Upper lobe of left lung (tissue), 6 donors: ENCODE measurements around the gene ARHGAP8. TPM values are rescaled to one million over a fixed set of nuclear protein-coding genes. Genes with fewer than 3 reads are reported as not detected.

ENCODE experiments used
- ATAC-seq, 2 donors: fragments of 200-7000 bp; cut with Tn5 transposase; one replicate each; pipeline ENCODE4 v1.9.1; 2022; ENCODE audit warnings: mild to moderate bottlenecking in 2 of 2, moderate library complexity in 2 of 2; ENCODE audit not compliant: low FRiP score in 2 of 2
- DNase-seq, 2 donors: peaks; one replicate each; pipeline ENCODE4 v3.0.0-alpha.2; 2019 to 2020
- H3K27ac ChIP-seq, 4 donors: fragments of 200-600 bp; sonication (generic); one replicate each; pipeline ENCODE4 v1.5.1; 2016 to 2019
- H3K27me3 ChIP-seq, 4 donors: fragments of 200-600 bp; sonication (generic); one replicate each; pipeline ENCODE4 v1.5.1; 2017 to 2019
- H3K36me3 ChIP-seq, 4 donors: fragments of 200-600 bp; sonication (generic); one replicate each; pipeline ENCODE4 v1.5.1; 2016 to 2019
- H3K4me1 ChIP-seq, 4 donors: fragments of 200-600 bp; sonication (generic); one replicate each; pipeline ENCODE4 v1.5.1; 2018 to 2019
- H3K4me3 ChIP-seq, 4 donors: fragments of 200-600 bp; sonication (generic); one replicate each; pipeline ENCODE4 v1.5.1; 2017 to 2019; ENCODE audit warnings: mild to moderate bottlenecking in 2 of 4, moderate library complexity in 1 of 4
- H3K9me3 ChIP-seq, 4 donors: fragments of 200-600 bp; sonication (generic); one replicate each; pipeline ENCODE4 v1.5.1; 2018 to 2019
- CTCF ChIP-seq, 6 experiments: fragments of 450-650 bp in 4 of 6; fragments of 200-600 bp in 2 of 6; sonication (generic) in 2 of 6; IDR thresholded peaks; one replicate each; pipeline ENCODE4 v1.5.1; 2016 to 2019; ENCODE audit warnings: antibody characterized with exemption in 6 of 6
- EP300 ChIP-seq, 4 donors: sonication (generic); formaldehyde crosslinking; IDR thresholded peaks; one replicate each; pipeline ENCODE4 v1.5.1; 2017; ENCODE audit warnings: antibody characterized with exemption in 4 of 4, control low read depth in 2 of 4
- POLR2A ChIP-seq, 4 donors: fragments of 450-650 bp; IDR thresholded peaks; one replicate each; pipeline ENCODE4 v1.5.1; 2016 to 2017; ENCODE audit warnings: antibody characterized with exemption in 4 of 4, mild to moderate bottlenecking in 2 of 4
- POLR2AphosphoS5 ChIP-seq, 2 donors: sonication (generic); formaldehyde crosslinking; IDR thresholded peaks; one replicate each; pipeline ENCODE4 v1.5.1; 2017; ENCODE audit warnings: antibody characterized with exemption in 2 of 2
- WGBS, 2 donors: methylation state at CpG; one replicate each; pipeline ENCODE4 v1.1.5; 2017 to 2018; 5-methylcytosine and 5-hydroxymethylcytosine counted together
- total RNA-seq, 6 donors: library from RNA; depleted of rRNA in 4 of 6; stranded (reverse); fragments of >200 nt in 4 of 6; gene quantifications; one replicate each; pipeline versions ENCODE4 v1.1.0 to v1.2.1, GENCODE V29; 2016 to 2021
- donor health status: DM: no; HTN: no; CAD: no; lungs with moderate emphysema.
- donor health status: DM: no; HTN: yes; CAD: no; lungs with severe emphysema.

Gene ARHGAP8
- total RNA-seq, 6 donors from 2014 or later: 13.8 to 55.5 (median 22.7) TPM

GRCh38 chr22:44815099-44816070 lies 63.0 kb downstream of the ARHGAP8 start:
- H3K36me3 ChIP-seq: no peaks in the 10 kb centered on the region
- TF ChIP-seq CTCF (IDR thresholded peaks at IDR 0.05): no peak
- no peak for TF ChIP-seq EP300 (IDR thresholded peaks at IDR 0.05)
- no peak for TF ChIP-seq POLR2AphosphoS5 (IDR thresholded peaks at IDR 0.05)
- no peak for TF ChIP-seq POLR2A (IDR thresholded peaks at IDR 0.05)
- H3K4me3 ChIP-seq: no peak overlapping the region
- no peak overlapping the region for H3K27ac ChIP-seq
- no peaks in the 10 kb centered on the region for H3K9me3 ChIP-seq
- 72 to 85% methylated on average over 15 to 23 of the region's 27 CpGs for WGBS, 2 donors
- H3K4me1 ChIP-seq: peaks cover 0 to under 1% (median 0%) of the 10 kb centered on the region in 4 donors
- DNase-seq: no peak
- ATAC-seq: peak in 1 of 2 donors; percentile 15
- H3K27me3 ChIP-seq: no peaks in the 10 kb centered on the region

- no peak overlapping the region for H3K4me3 ChIP-seq
- TF ChIP-seq CTCF (IDR thresholded peaks at IDR 0.05) (no peak), EP300 (IDR thresholded peaks at IDR 0.05) (no peak), POLR2A (IDR thresholded peaks at IDR 0.05) (no peak), POLR2AphosphoS5 (IDR thresholded peaks at IDR 0.05) (no peak)
- H3K36me3 ChIP-seq: no peaks in the 10 kb centered on the region
- H3K4me1 ChIP-seq: peaks cover 0 to 6% (median 0%) of the 10 kb centered on the region in 4 donors
- no peaks in the 10 kb centered on the region for H3K9me3 ChIP-seq
- DNase-seq (no peak), ATAC-seq (peak in 1 of 2 donors; percentile 28)
- no peak overlapping the region for H3K27ac ChIP-seq
- 72 to 88% methylated on average over 5 to 10 of the region's 11 CpGs for WGBS, 2 donors
- H3K27me3 ChIP-seq: no peaks in the 10 kb centered on the region
Measured at GRCh38 chr22:44816141-44816540, 63.8 kb downstream of the ARHGAP8 start.

- ATAC-seq: no peak
- no peak for TF ChIP-seq POLR2A (IDR thresholded peaks at IDR 0.05)
- TF ChIP-seq EP300 (IDR thresholded peaks at IDR 0.05): no peak
- no peak for TF ChIP-seq CTCF (IDR thresholded peaks at IDR 0.05)
- no peak for TF ChIP-seq POLR2AphosphoS5 (IDR thresholded peaks at IDR 0.05)
- DNase-seq: no peak
- H3K27ac ChIP-seq: no peak overlapping the region
- H3K27me3 ChIP-seq: no peaks in the 10 kb centered on the region
- no peak overlapping the region for H3K4me3 ChIP-seq
- H3K36me3 ChIP-seq: no peaks in the 10 kb centered on the region
- peaks cover 0 to 6% (median 0%) of the 10 kb centered on the region in 4 donors for H3K4me1 ChIP-seq
- 88 to 89% methylated on average over 5 of the region's 5 CpGs for WGBS, 2 donors
- no peaks in the 10 kb centered on the region for H3K9me3 ChIP-seq
Measured at GRCh38 chr22:44818727-44819126, 66.4 kb downstream of the ARHGAP8 start.

GRCh38 chr22:44819966-44820631 lies 67.7 kb downstream of the ARHGAP8 start:
- Histone ChIP-seq H3K4me1 (peaks cover 0 to 6% (median 0%) of the 10 kb centered on the region in 4 donors), H3K4me3 (no peak overlapping the region), H3K27ac (no peak overlapping the region), H3K36me3 (no peaks in the 10 kb centered on the region), H3K9me3 (no peaks in the 10 kb centered on the region), H3K27me3 (no peaks in the 10 kb centered on the region)
- TF ChIP-seq CTCF (IDR thresholded peaks at IDR 0.05): no peak
- TF ChIP-seq POLR2A (IDR thresholded peaks at IDR 0.05): no peak
- no peak for TF ChIP-seq EP300 (IDR thresholded peaks at IDR 0.05)
- TF ChIP-seq POLR2AphosphoS5 (IDR thresholded peaks at IDR 0.05): no peak
- DNase-seq: no peak
- 76 to 93% methylated on average over 3 to 18 of the region's 18 CpGs for WGBS, 2 donors
- ATAC-seq: peak in 1 of 2 donors; percentile 12
